Adipocyte (in vitro differentiated cells): ENCODE measurements around the gene CTF1.
"Not testable (repeated sequence)": the region's sequence is repeated elsewhere in the genome, so short reads cannot be mapped to it uniquely, and the experiment has no call there.

ENCODE experiments used
- DNase-seq: peaks from one replicate; pipeline ENCODE4 v3.0.0-alpha.2; 2015; ENCODE audit warnings: low read depth
- H3K27me3 ChIP-seq: replicated peaks from 2 replicates; pipeline ENCODE4 v1.7.0; 2013; ENCODE audit warnings: mild to moderate bottlenecking, low read length, moderate library complexity; ENCODE audit not compliant: control insufficient read depth, insufficient read depth
- H3K36me3 ChIP-seq: 2 replicates; pipeline ENCODE4 v1.7.0; 2013; ENCODE audit warnings: low read length, mild to moderate bottlenecking, moderate library complexity; ENCODE audit not compliant: control insufficient read depth, insufficient read depth, severe bottlenecking
- H3K4me1 ChIP-seq: 2 replicates; pipeline ENCODE4 v1.7.0; 2013; ENCODE audit warnings: mild to moderate bottlenecking, low read length, moderate library complexity; ENCODE audit not compliant: control insufficient read depth, insufficient read depth
- H3K4me3 ChIP-seq: 2 replicates; pipeline ENCODE4 v1.7.0; 2013; ENCODE audit warnings: mild to moderate bottlenecking, low read length, moderate library complexity
- H3K9ac ChIP-seq: 2 replicates; pipeline ENCODE4 v1.7.0; 2013; ENCODE audit warnings: mild to moderate bottlenecking, low read length, moderate library complexity
- H3K9me3 ChIP-seq: 2 replicates; pipeline ENCODE4 v1.7.0; 2013; ENCODE audit warnings: mild to moderate bottlenecking, low read length, moderate library complexity; ENCODE audit not compliant: control insufficient read depth

The CTF1 gene, protein sequence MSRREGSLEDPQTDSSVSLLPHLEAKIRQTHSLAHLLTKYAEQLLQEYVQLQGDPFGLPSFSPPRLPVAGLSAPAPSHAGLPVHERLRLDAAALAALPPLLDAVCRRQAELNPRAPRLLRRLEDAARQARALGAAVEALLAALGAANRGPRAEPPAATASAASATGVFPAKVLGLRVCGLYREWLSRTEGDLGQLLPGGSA

DNA sequence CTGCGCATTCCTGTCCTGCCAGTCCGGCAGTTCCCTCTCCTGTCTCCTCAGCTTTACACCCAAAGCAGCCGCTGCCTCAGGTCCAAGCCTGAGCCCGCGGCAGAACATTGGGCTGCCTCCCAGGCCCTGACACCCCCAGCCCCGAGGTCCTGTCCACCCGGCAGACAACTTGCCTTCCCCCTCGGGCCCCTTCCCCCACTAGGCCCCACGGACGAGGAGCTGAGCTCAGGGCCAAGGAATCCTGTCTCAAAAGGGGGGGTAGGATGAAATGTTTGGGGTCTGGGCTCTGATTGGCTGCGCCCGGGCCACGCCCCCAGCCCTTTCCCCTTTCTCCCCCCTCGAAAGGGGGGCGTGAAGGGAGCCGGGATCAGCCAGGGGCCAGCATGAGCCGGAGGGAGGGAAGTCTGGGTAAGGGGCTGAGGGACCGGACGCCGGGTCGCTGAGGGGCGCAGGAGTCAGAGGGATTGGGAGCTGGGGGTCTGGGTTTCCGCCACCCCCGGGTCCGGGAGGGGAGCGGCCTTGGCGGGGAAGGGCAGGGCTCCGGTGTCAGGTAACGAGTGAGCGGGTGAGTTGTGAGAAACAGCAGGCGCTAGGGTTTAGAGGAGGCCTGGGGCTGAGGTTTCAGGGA lies at the start of gene CTF1:
Gene CTF1, plus strand, starts transcription at position 354 of the 628 bp plus-strand sequence. Its CDS starts 30 bp downstream, at position 384.
- peak within 1 kb of the TSS; percentile 83 for H3K4me3 ChIP-seq
- peak; percentile 94 for DNase-seq
- H3K9me3 ChIP-seq, result no peaks in the 10 kb centered on the region
- H3K9ac ChIP-seq, result peak within 1 kb of the TSS; percentile 94
- H3K4me1 ChIP-seq, result peaks cover 35% of the 10 kb centered on the region
- H3K27me3 ChIP-seq, result no peaks in the 10 kb centered on the region
- H3K36me3 ChIP-seq, result no peaks in the 10 kb centered on the region

DNA sequence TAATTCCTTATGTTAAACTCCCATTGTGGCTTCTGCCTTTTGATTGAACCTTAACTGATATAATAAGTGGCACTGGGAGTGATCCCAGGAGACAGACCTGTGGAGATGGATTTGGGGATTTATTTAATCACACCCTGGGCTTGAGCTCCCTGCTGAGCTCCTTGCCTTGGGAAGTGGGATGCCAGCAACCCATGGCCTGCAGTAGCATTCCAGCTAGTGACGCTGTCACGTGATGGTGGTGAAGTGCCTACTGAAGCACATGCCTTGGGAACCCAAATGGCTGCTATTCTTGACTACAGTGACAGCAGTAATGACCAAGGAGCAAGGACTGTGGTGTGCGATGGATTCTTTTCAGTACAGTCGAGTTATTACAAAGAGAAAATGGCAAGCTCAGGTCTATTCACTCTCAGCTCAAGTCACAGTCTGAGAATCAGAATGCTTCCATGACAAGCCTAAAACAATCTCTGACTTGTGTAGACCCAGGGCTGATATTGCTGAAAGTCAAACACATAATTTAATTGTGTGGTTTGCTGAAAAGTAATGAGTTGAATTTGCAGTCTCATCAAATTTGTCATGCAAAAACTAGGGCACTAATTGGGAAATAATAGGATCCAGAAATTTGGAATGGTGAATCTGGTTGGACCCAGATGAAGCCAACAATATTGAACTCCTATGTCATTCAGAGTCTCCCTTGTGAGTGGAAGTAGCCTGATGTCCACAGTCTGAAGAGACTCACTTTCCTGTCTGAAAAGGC lies 49.6 kb upstream of the CTF1 start:
- peaks cover 8% of the 10 kb centered on the region for H3K4me1 ChIP-seq
- no peak overlapping the region for H3K4me3 ChIP-seq
- DNase-seq, result no peak
- no peaks in the 10 kb centered on the region for H3K27me3 ChIP-seq
- no peaks in the 10 kb centered on the region for H3K36me3 ChIP-seq
- H3K9ac ChIP-seq, result no peak overlapping the region
- no peaks in the 10 kb centered on the region for H3K9me3 ChIP-seq

DNA sequence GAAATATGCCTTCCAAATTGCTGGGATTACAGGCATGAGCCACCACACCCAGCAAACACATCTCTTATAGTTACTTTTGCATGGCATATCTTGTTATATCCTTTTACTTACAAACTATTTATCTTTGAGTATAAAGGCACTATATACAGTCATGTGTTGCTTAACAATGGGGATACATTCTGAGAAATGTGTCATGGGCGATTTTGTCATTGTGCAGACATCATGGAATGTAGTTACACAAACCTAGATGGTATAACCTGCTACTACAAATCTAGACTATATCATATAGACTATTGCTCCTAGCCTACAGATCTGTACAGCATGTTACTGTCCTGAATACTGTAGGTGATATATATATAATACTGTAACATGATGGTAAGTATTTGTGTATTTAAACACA lies 46.2 kb upstream of the CTF1 start:
- peaks cover 3% of the 10 kb centered on the region for H3K4me1 ChIP-seq
- no peaks in the 10 kb centered on the region for H3K9me3 ChIP-seq
- no peaks in the 10 kb centered on the region for H3K27me3 ChIP-seq
- H3K36me3 ChIP-seq, result no peaks in the 10 kb centered on the region
- no peak for DNase-seq
- no peak overlapping the region for H3K4me3 ChIP-seq
- H3K9ac ChIP-seq, result no peak overlapping the region

DNA sequence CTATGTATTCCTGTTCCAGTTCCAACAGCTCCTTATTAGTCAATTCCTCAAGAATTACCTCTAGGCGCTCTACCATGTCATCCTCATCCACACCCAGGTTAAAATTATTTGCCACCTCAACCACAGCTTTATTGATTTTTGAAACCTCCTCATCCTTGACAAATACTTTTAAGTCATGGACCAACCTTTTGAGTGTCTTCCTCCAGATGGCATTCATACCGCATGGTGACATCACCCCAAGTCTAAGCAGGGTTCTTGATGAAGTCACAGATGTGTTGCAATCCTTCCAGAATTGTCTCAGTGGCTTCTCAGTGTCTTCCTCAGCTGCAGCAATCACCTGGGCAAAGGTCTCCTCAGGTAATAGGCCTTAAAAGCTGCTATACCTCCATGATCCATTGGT lies 42.7 kb upstream of the CTF1 start:
- H3K36me3 ChIP-seq, result no peaks in the 10 kb centered on the region
- DNase-seq, result no peak
- H3K4me1 ChIP-seq, result no peaks in the 10 kb centered on the region
- H3K9me3 ChIP-seq, result no peaks in the 10 kb centered on the region
- H3K27me3 ChIP-seq, result no peaks in the 10 kb centered on the region
- no peak overlapping the region for H3K9ac ChIP-seq
- no peak overlapping the region for H3K4me3 ChIP-seq

DNA sequence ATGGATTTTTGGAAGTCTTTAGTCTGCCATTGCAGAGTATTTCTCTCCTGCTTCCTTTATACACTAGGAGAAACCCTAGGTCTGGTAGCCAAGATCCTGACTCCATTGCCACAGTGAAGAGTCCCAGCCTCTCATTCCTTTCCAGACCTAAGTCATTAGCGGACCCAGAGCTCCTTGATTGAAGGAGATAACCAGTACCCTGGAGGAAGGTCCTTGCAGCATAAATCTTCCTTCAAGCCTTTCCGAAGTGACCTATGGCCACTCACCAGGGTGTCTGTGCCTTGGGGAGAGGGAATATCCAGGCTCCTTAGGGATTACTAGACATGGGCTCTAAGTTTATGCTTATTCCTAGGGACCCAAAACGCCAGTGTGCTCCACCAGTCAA lies 38.3 kb upstream of the CTF1 start:
- Histone ChIP-seq H3K4me3 (no peak overlapping the region), H3K27me3 (no peaks in the 10 kb centered on the region), H3K9ac (no peak overlapping the region), H3K36me3 (no peaks in the 10 kb centered on the region), H3K9me3 (no peaks in the 10 kb centered on the region), H3K4me1 (no peaks in the 10 kb centered on the region)
- no peak for DNase-seq

DNA sequence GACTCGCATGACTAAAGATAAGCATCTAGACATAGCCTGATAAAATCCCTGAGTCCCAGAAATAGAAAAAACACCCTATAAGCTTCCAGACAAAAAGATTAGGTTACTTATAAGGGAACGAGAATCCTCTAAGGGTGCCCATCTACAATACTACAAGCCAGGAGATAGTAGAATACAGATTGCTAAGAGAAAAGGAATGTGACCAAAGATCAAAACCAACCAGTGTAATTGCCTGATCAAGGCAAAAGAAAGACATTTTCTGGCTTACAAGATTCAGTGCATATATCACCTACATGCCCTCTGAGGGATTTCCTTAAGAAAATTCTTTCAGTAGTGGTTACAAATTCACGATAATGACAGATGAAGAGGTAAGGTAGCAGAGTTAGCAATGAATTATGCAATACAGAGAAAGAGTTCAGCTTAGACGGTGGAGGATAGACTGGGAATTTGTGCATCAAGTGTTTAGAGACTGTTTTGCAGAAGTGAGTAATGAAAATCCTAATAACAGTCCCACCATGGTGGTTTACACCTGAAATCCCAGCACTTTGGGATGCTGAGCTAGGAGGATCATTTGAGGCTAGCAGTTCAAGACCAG lies 37.5 kb upstream of the CTF1 start:
- Histone ChIP-seq H3K9me3 (no peaks in the 10 kb centered on the region), H3K4me3 (no peak overlapping the region), H3K4me1 (no peaks in the 10 kb centered on the region), H3K36me3 (no peaks in the 10 kb centered on the region), H3K27me3 (no peaks in the 10 kb centered on the region), H3K9ac (no peak overlapping the region)
- DNase-seq, result no peak

DNA sequence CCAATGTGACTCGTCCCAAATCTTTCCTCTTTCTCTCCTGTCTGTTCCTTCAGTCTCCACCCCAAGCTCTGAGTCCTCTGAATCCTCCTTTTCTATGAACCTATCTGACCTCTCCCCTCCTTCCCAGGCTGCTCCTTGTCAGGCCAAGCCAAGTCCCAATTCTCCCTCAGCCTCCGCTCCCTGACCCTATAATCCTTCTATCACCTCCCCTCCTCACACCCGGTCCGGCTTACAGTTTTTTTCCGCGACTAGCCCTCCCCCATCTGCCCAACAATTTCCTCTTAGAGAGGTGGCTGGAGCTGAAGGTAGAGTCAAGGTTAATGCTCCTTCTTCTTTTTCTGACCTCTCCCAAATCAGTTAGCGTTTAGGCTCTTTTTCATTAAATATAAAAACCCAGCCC lies 35.7 kb upstream of the CTF1 start:
- not testable (repeated sequence) for H3K9me3 ChIP-seq, H3K36me3 ChIP-seq, H3K27me3 ChIP-seq, H3K4me1 ChIP-seq, H3K4me3 ChIP-seq, H3K9ac ChIP-seq, DNase-seq

DNA sequence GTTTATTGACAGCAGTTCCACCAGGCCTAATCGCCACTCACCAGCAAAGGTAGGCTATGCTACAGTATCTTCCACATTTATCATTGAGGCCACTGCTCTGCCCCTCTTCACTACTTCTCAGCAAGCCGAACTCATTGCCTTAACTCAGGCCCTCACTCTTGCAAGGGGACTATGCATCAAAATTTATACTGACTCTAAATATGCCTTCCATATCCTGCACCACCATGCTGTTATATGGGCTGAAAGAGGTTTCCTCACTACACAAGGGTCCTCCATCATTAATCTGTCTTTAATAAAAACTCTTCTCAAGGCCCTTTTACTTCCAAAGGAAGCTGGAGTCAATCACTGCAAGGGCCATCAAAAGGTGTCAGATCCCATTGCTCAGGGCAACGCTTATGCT lies 33.2 kb upstream of the CTF1 start:
- H3K27me3 ChIP-seq, DNase-seq, H3K4me3 ChIP-seq, H3K9me3 ChIP-seq, H3K4me1 ChIP-seq, H3K36me3 ChIP-seq, H3K9ac ChIP-seq: not testable (repeated sequence)

DNA sequence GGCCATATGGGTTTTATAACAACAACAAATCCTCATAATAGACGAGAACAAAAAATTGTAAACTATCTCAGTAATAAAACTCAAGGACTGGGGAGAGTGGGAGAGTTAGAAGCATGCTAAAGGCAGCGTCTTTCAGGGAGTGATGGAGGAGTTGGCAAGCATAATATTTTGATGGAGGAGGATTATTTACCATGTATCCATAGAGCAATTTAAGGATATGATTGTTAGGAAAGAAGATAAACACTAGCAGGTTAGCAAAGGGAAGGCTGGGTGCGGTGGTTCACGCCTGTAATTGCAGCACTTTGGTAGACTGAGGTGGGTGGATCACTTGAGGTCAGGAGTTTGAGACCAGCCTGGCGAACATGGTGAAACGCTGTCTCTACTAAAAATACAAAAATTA lies 30.4 kb upstream of the CTF1 start:
- Histone ChIP-seq H3K9ac (no peak overlapping the region), H3K4me1 (no peaks in the 10 kb centered on the region), H3K36me3 (no peaks in the 10 kb centered on the region), H3K9me3 (no peaks in the 10 kb centered on the region), H3K27me3 (no peaks in the 10 kb centered on the region), H3K4me3 (no peak overlapping the region)
- no peak for DNase-seq

DNA sequence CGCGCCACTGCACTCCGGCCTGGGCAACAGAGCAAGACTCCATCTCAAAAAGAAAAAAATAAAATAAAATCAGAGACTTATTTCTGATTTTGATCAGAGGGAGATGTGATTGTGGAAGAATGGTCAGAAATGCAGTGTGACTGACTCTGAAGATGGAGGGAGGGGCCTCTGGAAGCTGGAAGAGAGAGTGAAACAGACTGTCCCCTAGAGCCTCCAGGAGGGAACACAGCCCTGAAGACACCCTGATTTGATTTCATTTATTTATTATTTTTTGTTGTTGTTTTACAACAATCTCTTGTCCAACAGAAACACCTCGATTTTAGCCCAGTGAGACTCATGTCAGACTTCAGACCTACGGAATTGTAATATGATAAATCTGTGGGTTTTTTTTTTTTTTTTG lies 28.7 kb upstream of the CTF1 start:
- Histone ChIP-seq H3K4me1 (no peaks in the 10 kb centered on the region), H3K36me3 (peaks cover 4% of the 10 kb centered on the region), H3K27me3 (no peaks in the 10 kb centered on the region), H3K4me3 (no peak overlapping the region), H3K9ac (no peak overlapping the region), H3K9me3 (no peaks in the 10 kb centered on the region)
- no peak for DNase-seq

DNA sequence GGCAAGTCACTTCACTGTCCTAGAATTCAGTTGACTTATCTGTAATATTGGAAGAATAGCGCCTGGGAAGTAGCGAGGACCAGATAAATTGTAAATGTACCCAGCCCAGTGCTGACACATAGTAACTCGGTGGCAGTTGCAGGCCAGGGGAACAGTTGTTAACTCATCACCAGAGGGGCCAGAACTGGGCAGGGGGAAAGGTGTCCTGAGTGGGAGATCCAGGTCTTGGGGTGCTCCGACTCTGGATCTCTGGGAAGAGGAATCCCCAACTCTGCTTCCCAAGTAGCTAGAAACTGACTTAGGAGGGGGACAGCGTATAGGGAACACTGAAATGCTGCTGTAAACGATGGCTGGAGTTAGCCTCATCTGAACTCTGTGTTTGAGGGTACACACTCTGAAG lies 25.5 kb upstream of the CTF1 start:
- H3K4me1 ChIP-seq, result peaks cover 2% of the 10 kb centered on the region
- no peak overlapping the region for H3K4me3 ChIP-seq
- H3K9me3 ChIP-seq, result no peaks in the 10 kb centered on the region
- no peaks in the 10 kb centered on the region for H3K27me3 ChIP-seq
- H3K36me3 ChIP-seq, result peaks cover 4% of the 10 kb centered on the region
- no peak for DNase-seq
- H3K9ac ChIP-seq, result no peak overlapping the region
